ENCODE results near the gene NSMCE3. TPM values are rescaled to one million over a fixed set of nuclear protein-coding genes. Genes with fewer than 3 reads are reported as not detected.
"Not testable (repeated sequence)": the region's sequence is repeated elsewhere in the genome, so short reads cannot be mapped to it uniquely, and the experiment has no call there.

The NSMCE3 gene
- total and polyA plus RNA-seq, 4 donors: 10.0 to 12.0 (median 10.7) TPM

GRCh38 chr15:29224987-29225363 lies 44.6 kb downstream of the NSMCE3 start:
- peaks cover 16% of the 10 kb centered on the region for H3K4me1 ChIP-seq (ENCODE audit: control insufficient read depth, insufficient read depth, low read length)
- not testable (repeated sequence) for H3K4me3 ChIP-seq (ENCODE audit: low read depth, low read length); H3K9me3 ChIP-seq (ENCODE audit: control insufficient read depth, insufficient read depth, low read length); H3K27ac ChIP-seq (ENCODE audit: low read depth, low read length); H3K36me3 ChIP-seq (ENCODE audit: control insufficient read depth, insufficient read depth, low read length); DNase-seq (ENCODE audit: low read depth in 4 of 6, low spot score in 6 of 6); H3K27me3 ChIP-seq (ENCODE audit: control insufficient read depth, insufficient read depth, low read length)
- 96% methylated on average over 12 of the region's 15 CpGs for WGBS (ENCODE audit: insufficient coverage)

DNA sequence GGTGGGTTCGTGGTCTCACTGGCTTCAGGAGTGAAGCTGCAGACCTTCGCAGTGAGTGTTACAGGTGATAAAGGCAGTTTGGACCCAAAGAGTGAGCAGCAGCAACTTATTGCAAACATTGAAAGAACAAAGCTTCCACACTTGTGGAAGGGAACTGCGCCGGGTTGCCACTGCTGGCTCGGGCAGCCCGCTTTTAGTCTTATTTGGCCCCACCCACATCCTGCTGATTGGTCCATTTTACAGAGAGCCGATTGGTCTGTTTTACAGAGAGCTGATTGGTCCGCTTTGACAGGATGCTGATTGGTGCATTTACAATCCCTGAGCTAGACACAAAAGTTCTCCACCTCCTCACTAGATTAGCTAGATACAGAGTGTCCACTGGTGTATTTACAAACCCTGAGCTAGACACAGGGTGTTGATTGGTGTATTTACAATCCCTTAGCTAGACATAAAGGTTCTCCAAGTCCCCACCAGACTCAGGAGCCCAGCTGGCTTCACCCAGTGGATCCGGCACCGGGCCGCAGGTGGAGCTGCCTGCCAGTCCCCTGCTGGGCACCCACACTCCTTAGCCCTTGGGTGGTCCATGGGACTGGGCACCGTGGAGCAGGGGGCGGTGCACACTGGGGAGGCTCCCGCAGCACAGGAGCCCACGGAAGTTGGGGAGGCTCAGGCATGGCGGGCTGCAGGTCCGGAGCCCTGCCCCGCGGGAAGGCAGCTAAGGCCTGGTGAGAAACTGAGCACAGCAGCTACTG lies 45.2 kb downstream of the NSMCE3 start:
- peaks cover 16% of the 10 kb centered on the region for H3K4me1 ChIP-seq (ENCODE audit: control insufficient read depth, insufficient read depth, low read length)
- not testable (repeated sequence) for DNase-seq (ENCODE audit: low read depth in 4 of 6, low spot score in 6 of 6); H3K27ac ChIP-seq (ENCODE audit: low read depth, low read length); H3K9me3 ChIP-seq (ENCODE audit: control insufficient read depth, insufficient read depth, low read length); H3K36me3 ChIP-seq (ENCODE audit: control insufficient read depth, insufficient read depth, low read length); H3K27me3 ChIP-seq (ENCODE audit: control insufficient read depth, insufficient read depth, low read length); H3K4me3 ChIP-seq (ENCODE audit: low read depth, low read length)
- WGBS (ENCODE audit: insufficient coverage): 92% methylated on average over 17 of the region's 19 CpGs

DNA sequence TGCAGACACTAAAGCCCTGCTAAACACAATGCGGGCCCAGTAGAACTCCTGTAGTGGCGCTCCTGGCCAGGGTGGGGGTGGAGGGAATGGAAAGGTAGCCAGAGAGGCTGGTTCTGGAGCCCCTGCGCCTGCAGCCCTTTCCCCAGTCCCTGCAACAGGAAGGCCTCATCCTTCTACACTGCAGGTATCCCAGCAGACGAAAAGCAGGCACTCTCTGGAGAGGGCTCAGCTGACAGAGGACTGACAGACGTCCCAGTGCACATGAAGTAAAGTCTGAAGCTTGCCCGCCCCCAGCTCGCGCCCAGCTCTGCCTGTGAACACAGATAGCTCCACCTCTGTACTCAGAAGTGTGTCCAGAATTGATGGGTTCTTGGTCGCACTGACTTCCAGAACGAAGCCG lies 46.0 kb downstream of the NSMCE3 start:
- H3K27me3 ChIP-seq (ENCODE audit: control insufficient read depth, insufficient read depth, low read length): no peaks in the 10 kb centered on the region
- no peaks in the 10 kb centered on the region for H3K9me3 ChIP-seq (ENCODE audit: control insufficient read depth, insufficient read depth, low read length)
- no peak overlapping the region for H3K4me3 ChIP-seq (ENCODE audit: low read depth, low read length)
- WGBS (ENCODE audit: insufficient coverage): 95% methylated on average over 9 of the region's 11 CpGs
- no peak overlapping the region for H3K27ac ChIP-seq (ENCODE audit: low read depth, low read length)
- H3K4me1 ChIP-seq (ENCODE audit: control insufficient read depth, insufficient read depth, low read length): peaks cover 16% of the 10 kb centered on the region
- no peaks in the 10 kb centered on the region for H3K36me3 ChIP-seq (ENCODE audit: control insufficient read depth, insufficient read depth, low read length)
- no peak for DNase-seq (ENCODE audit: low read depth in 4 of 6, low spot score in 6 of 6)

GRCh38 chr15:29222129-29222853 lies 47.3 kb downstream of the NSMCE3 start:
- H3K27me3 ChIP-seq (ENCODE audit: control insufficient read depth, insufficient read depth, low read length): no peaks in the 10 kb centered on the region
- no peak for DNase-seq (ENCODE audit: low read depth in 4 of 6, low spot score in 6 of 6)
- no peak overlapping the region for H3K4me3 ChIP-seq (ENCODE audit: low read depth, low read length)
- WGBS (ENCODE audit: insufficient coverage): 90% methylated on average over 6 of the region's 9 CpGs
- H3K4me1 ChIP-seq (ENCODE audit: control insufficient read depth, insufficient read depth, low read length): peaks cover 13% of the 10 kb centered on the region
- no peak overlapping the region for H3K27ac ChIP-seq (ENCODE audit: low read depth, low read length)
- no peaks in the 10 kb centered on the region for H3K36me3 ChIP-seq (ENCODE audit: control insufficient read depth, insufficient read depth, low read length)
- no peaks in the 10 kb centered on the region for H3K9me3 ChIP-seq (ENCODE audit: control insufficient read depth, insufficient read depth, low read length)

GRCh38 chr15:29220852-29221251 lies 48.8 kb downstream of the NSMCE3 start:
- DNase-seq (ENCODE audit: low read depth in 4 of 6, low spot score in 6 of 6): peak in 3 of 6 donors; percentile 43 to 93 (median 80)
- peaks cover 6% of the 10 kb centered on the region for H3K4me1 ChIP-seq (ENCODE audit: control insufficient read depth, insufficient read depth, low read length)
- no peaks in the 10 kb centered on the region for H3K27me3 ChIP-seq (ENCODE audit: control insufficient read depth, insufficient read depth, low read length)
- H3K4me3 ChIP-seq (ENCODE audit: low read depth, low read length): no peak overlapping the region
- no peaks in the 10 kb centered on the region for H3K9me3 ChIP-seq (ENCODE audit: control insufficient read depth, insufficient read depth, low read length)
- no peaks in the 10 kb centered on the region for H3K36me3 ChIP-seq (ENCODE audit: control insufficient read depth, insufficient read depth, low read length)
- WGBS (ENCODE audit: insufficient coverage): 28% methylated on average over 2 of the region's 7 CpGs
- H3K27ac ChIP-seq (ENCODE audit: low read depth, low read length): no peak overlapping the region

GRCh38 chr15:29216955-29217354 lies 52.7 kb downstream of the NSMCE3 start:
- WGBS (ENCODE audit: insufficient coverage): 76% methylated on average over 2 of the region's 3 CpGs
- Histone ChIP-seq H3K4me1 (ENCODE audit: control insufficient read depth, insufficient read depth, low read length) (no peaks in the 10 kb centered on the region), H3K27me3 (ENCODE audit: control insufficient read depth, insufficient read depth, low read length) (no peaks in the 10 kb centered on the region), H3K36me3 (ENCODE audit: control insufficient read depth, insufficient read depth, low read length) (no peaks in the 10 kb centered on the region), H3K4me3 (ENCODE audit: low read depth, low read length) (no peak overlapping the region), H3K9me3 (ENCODE audit: control insufficient read depth, insufficient read depth, low read length) (no peaks in the 10 kb centered on the region), H3K27ac (ENCODE audit: low read depth, low read length) (no peak overlapping the region)
- no peak for DNase-seq (ENCODE audit: low read depth in 4 of 6, low spot score in 6 of 6)

Small RNA genes lying within 50 kb of the gene (small RNA-seq; reads per million reads assigned to genes)
- gene RF00201 (ENCODE audit: low replicate concordance): not detected
